Measurements from ENCODE around the gene GPR157.

Gene GPR157

GRCh38 chr1:9086796-9087195, 42.1 kb downstream of the GPR157 start:
- Histone ChIP-seq H3K36me3 (no peaks in the 10 kb centered on the region), H3K4me3 (ENCODE audit: low read depth, low read length) (no peak overlapping the region), H3K27me3 (ENCODE audit: insufficient read depth, low read depth, severe bottlenecking) (no peaks in the 10 kb centered on the region), H3K9me3 (ENCODE audit: severe bottlenecking) (peaks cover 4% of the 10 kb centered on the region), H3K27ac (no peak overlapping the region)
- DNase-seq: no peak
- no peak for TF ChIP-seq CTCF (IDR thresholded peaks at IDR 0.05; ENCODE audit: low read depth, low read length)

- H3K9me3 ChIP-seq (ENCODE audit: severe bottlenecking): peaks cover 4% of the 10 kb centered on the region
- no peaks in the 10 kb centered on the region for H3K36me3 ChIP-seq
- no peak for TF ChIP-seq CTCF (IDR thresholded peaks at IDR 0.05; ENCODE audit: low read depth, low read length)
- no peak overlapping the region for H3K4me3 ChIP-seq (ENCODE audit: low read depth, low read length)
- no peak overlapping the region for H3K27ac ChIP-seq
- H3K27me3 ChIP-seq (ENCODE audit: insufficient read depth, low read depth, severe bottlenecking): no peaks in the 10 kb centered on the region
- DNase-seq: no peak
Measured at GRCh38 chr1:9086045-9086444, 42.9 kb downstream of the GPR157 start.

GRCh38 chr1:9085306-9085940, 43.5 kb downstream of the GPR157 start:
- no peaks in the 10 kb centered on the region for H3K27me3 ChIP-seq (ENCODE audit: insufficient read depth, low read depth, severe bottlenecking)
- no peak for TF ChIP-seq CTCF (IDR thresholded peaks at IDR 0.05; ENCODE audit: low read depth, low read length)
- H3K27ac ChIP-seq: no peak overlapping the region
- H3K9me3 ChIP-seq (ENCODE audit: severe bottlenecking): peaks cover 4% of the 10 kb centered on the region
- H3K36me3 ChIP-seq: no peaks in the 10 kb centered on the region
- no peak overlapping the region for H3K4me3 ChIP-seq (ENCODE audit: low read depth, low read length)
- DNase-seq: no peak

GRCh38 chr1:9084906-9085305, 44.0 kb downstream of the GPR157 start:
- Histone ChIP-seq H3K9me3 (ENCODE audit: severe bottlenecking) (peaks cover 4% of the 10 kb centered on the region), H3K36me3 (no peaks in the 10 kb centered on the region), H3K4me3 (ENCODE audit: low read depth, low read length) (no peak overlapping the region), H3K27ac (no peak overlapping the region), H3K27me3 (ENCODE audit: insufficient read depth, low read depth, severe bottlenecking) (no peaks in the 10 kb centered on the region)
- TF ChIP-seq CTCF (IDR thresholded peaks at IDR 0.05; ENCODE audit: low read depth, low read length): no peak
- DNase-seq: no peak

- no peak for DNase-seq
- Histone ChIP-seq H3K36me3 (no peaks in the 10 kb centered on the region), H3K4me3 (ENCODE audit: low read depth, low read length) (no peak overlapping the region), H3K9me3 (ENCODE audit: severe bottlenecking) (no peaks in the 10 kb centered on the region), H3K27me3 (ENCODE audit: insufficient read depth, low read depth, severe bottlenecking) (no peaks in the 10 kb centered on the region), H3K27ac (no peak overlapping the region)
- no peak for TF ChIP-seq CTCF (IDR thresholded peaks at IDR 0.05; ENCODE audit: low read depth, low read length)
Measured at GRCh38 chr1:9081473-9081872, 47.4 kb downstream of the GPR157 start.

- no peak for DNase-seq
- Histone ChIP-seq H3K27ac (no peak overlapping the region), H3K9me3 (ENCODE audit: severe bottlenecking) (no peaks in the 10 kb centered on the region), H3K36me3 (no peaks in the 10 kb centered on the region), H3K4me3 (ENCODE audit: low read depth, low read length) (no peak overlapping the region), H3K27me3 (ENCODE audit: insufficient read depth, low read depth, severe bottlenecking) (no peaks in the 10 kb centered on the region)
- TF ChIP-seq CTCF (IDR thresholded peaks at IDR 0.05; ENCODE audit: low read depth, low read length): no peak
Measured at GRCh38 chr1:9080705-9081291, 48.1 kb downstream of the GPR157 start.

Data from WERI-Rb-1 (cell line).